GDM1 (cell line): ENCODE measurements around the gene POU1F1.
"Not testable (repeated sequence)": the region's sequence is repeated elsewhere in the genome, so short reads cannot be mapped to it uniquely, and the experiment has no call there.

Experiments used
- DNase-seq: peaks from one replicate; lab custom pipeline; 2025; lab: John Stamatoyannopoulos, UW

POU1F1 gene

GRCh38 chr3:87276484-87276883 lies at the start of gene POU1F1:
TSS of gene POU1F1 (minus strand) at chr3:87276584. CDS start at chr3:87276462, 122 bp downstream.
- no peak for DNase-seq

- no peak for DNase-seq
These were observed 48.2 kb upstream of the POU1F1 start for GRCh38 chr3:87324609-87325008.

GRCh38 chr3:87320756-87321626 lies 44.6 kb upstream of the POU1F1 start:
- no peak for DNase-seq

DNA sequence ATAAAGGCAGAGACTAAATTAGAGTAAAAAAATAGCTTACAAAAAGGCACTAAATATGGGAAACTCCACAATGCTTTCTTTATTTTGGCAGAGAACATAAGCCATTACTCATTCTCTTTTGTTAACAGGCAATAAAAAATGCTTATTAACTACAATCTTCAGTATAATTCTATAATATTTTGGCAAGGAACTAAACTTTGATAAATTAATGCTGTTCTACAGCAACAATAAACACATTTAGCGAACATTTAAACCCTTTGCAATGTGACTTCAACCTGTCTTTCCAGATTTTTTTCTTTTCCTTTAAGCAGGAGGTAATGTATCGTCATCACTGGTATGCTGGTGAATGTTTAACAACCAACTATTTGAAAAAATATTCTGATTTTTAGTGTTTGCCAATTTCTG lies 42.2 kb upstream of the POU1F1 start:
- DNase-seq = no peak

DNA sequence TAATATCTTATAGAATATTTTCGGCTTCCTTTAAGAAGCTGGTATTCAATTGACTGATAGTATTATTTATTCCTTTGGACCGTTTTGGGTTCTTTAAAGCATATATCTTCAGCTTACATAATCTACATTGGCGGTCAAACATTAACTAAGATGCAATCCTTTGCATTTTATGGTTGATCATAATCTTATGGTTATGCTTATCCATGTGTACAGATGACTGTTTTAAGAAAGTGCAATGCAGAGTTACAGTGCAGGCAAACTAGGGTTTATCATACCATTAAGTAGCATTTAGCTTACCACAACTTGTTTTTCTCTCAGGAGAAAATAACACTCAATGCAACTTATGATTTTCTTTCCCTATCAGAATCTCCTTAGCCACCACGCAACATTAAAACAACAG lies 41.4 kb upstream of the POU1F1 start:
- DNase-seq = no peak

DNA sequence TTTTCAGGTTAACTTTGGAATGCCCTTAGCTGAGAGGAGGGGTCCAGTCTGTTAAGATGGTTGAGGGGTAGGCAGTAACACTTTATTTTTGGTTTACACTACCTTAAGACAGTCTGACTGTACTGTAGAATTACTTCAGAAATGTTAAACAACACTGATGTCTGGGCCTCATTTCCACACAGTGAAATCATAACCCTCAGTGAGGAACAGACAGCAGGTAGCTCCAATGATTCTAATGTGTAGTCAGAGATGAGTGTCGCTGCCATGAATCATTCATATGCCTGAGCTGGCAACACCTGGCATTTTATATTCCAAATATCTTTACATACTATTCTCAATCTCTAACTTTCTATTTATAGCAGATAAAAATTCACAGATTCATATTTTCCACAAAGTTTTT lies 37.3 kb upstream of the POU1F1 start:
- DNase-seq = no peak

DNA sequence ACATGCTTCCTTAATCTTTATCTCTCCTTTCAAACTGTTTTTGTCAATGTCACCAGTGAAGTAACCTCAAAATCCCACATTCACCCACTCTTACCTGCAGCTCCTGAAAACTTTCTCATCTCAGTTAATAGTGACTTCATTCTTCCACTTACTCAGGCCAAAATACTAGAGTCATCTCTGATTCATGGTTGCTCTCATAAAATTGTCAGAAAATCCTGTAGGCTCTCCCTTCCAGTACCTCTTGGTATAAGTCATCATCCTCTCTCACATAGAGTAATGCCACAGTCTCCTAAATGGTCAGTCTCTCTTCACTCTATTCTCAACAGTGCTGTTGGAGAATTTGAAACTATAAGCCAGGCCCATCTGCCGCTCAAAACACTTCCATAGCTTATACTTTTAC lies 34.9 kb upstream of the POU1F1 start:
- no peak for DNase-seq

DNA sequence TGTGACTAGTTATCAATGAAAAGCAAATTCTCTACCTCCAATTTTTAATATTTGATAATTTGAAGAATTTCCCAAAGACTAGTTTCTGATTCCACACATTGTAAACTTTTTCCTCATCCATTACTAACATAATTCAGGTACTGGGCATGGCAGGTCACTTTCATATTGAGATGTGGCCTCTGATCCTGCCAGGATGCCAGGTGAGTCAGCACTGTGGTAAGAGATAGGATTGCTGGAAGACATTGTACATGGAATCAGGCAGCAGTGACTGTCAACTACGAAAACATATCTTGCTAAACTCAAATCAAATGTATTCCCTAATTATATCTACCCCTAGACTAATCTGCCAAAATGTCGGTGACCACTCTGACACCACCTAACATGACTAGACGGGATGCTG lies 33.2 kb upstream of the POU1F1 start:
- no peak for DNase-seq

- no peak for DNase-seq
These were observed 31.4 kb upstream of the POU1F1 start for GRCh38 chr3:87307805-87308204.

- DNase-seq = no peak
These were observed 29.1 kb upstream of the POU1F1 start for GRCh38 chr3:87305517-87305916.

- not testable (repeated sequence) for DNase-seq
These were observed 28.6 kb upstream of the POU1F1 start for GRCh38 chr3:87305031-87305430.

GRCh38 chr3:87298111-87298718 lies 21.8 kb upstream of the POU1F1 start:
- peak; percentile 13 for DNase-seq

GRCh38 chr3:87288446-87288845 lies 12.1 kb upstream of the POU1F1 start:
- DNase-seq = no peak

DNA sequence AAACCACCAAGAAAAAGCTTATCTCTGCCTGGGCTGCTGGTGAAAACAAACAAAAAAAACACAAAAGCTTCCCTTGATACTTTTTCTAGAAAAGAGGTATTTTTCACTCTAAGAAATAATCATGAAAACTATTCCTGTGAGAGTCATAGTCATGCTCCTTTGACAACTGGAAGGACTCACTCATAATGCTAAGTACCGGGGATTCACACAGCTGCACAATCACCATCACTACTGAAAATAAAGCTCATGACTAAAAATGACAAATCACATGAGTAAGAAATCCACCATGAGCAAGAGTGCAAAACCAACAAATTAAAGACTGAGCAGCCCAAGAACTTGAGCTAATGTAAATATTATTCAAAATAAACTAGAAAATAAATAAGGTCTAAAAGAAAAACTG lies 10.6 kb upstream of the POU1F1 start:
- DNase-seq = no peak

- no peak for DNase-seq
These were observed 3.6 kb downstream of the POU1F1 start for GRCh38 chr3:87272718-87273341.

DNA sequence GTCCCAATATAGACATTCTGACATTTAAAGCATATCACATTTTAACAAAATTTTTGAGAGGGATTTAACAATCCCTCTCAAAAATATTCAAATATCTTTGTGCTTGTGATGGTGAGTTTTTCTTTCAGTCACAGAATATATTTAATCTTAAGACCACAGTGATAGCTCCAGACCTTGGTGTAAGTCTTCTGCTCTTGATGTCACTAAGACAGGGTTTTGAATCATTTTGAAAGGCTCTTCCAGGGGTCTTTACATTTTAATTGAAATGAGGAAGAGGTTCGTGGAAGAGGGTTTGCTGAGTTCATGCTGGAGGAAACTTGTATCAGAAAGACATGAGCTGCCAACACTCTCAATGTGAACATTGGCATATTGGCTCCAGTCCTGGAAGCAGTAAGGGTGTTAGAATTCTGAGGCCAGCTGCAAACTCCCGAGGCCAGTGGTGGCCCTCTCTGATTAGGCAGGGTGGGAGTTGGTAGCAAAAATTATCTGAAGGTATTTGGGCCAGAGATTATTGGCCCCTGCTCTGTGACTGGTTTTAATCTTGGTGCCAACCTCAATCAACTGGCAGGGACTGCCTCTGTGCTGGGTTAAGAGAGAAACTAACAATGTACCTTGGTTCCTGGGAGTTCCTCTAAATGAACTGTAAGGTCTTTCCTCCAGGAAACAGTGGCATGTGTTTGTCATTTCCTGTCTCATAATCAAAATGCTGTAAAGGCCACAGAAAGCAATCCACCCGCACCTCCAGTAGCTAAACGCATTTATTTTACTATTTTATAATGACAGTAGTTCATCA lies 5.3 kb downstream of the POU1F1 start:
- DNase-seq = peak; percentile 58

DNA sequence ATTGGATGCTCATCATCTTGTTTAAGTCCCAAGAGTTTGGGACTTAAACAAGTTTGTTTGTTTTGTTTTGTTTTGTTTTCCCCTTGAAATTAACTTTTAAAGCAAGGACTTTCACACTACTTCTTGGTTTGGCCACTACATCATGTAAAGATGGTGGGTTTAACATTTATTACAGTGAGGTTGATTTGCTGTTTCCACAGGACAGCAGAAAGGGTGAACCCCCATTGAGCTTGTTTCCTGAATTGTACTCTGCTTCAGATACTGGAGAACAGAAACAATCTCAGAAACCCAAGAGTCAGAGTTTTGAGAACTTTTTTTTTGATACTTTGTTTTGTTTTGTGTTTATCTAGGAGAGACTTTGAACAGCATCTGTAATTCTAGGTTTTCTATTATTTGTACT lies 6.7 kb downstream of the POU1F1 start:
- DNase-seq = no peak

- no peak for DNase-seq
These were observed 7.7 kb downstream of the POU1F1 start for GRCh38 chr3:87268646-87269211.

DNA sequence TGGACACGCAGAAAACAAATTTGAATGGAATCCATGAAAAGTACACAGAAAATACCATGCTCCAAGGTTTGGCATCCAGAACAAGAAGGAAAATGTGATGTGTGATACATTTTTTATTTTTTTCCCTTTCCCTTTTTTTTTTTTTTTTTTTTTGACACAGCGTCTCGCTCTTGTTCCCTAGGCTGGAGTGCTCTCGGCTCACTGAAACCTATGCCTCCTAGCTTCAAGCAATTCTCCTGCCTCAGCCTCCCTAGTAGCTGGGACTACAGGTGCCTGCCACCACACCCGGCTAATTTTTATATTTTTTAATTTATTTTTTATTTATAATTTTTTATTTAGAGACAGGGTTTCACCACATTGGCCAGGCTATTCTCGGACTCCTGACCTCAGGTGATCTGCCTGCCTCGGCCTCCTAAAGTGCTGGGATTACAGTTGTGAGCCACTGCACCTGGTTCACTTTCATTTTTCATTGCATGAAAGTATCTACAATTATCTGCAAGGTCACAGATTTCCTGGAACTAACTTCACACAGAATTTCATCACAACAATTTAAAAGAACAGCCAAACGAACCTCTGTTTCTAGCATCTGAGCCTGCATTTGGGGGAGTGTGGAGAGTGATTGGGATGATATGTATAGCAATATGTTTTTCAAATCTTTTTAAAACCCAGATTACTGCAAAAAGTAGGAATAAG lies 8.3 kb downstream of the POU1F1 start:
- DNase-seq = no peak

- no peak for DNase-seq
These were observed 14.5 kb downstream of the POU1F1 start for GRCh38 chr3:87261925-87262324.

- DNase-seq = peak; percentile 15
These were observed 16.1 kb downstream of the POU1F1 start for GRCh38 chr3:87260270-87260669.
